CD4-positive, CD25-positive, alpha-beta regulatory T cell (primary cell): ENCODE results near the gene SMAD7. TPM values are rescaled to one million over a fixed set of nuclear protein-coding genes. Genes with fewer than 3 reads are reported as not detected.
A peak's percentile ranks its signal among the peaks of the same experiment; 100 is the strongest.

ENCODE experiments used
- ATAC-seq, 2 donors: fragments of 150-1000 bp; cut with Tn5 transposase; one replicate each; pipeline ENCODE4 v1.10.0; 2021; ENCODE audit warnings: low read depth in 2 of 2, moderate number of reproducible peaks in 2 of 2, moderate library complexity in 1 of 2
- DNase-seq, 3 donors: peaks; one replicate each; pipeline versions ENCODE4 v3.0.0 to v3.0.0-alpha.2; 2012 to 2022; ENCODE audit warnings: mixed read lengths in 1 of 3
- H3K27ac ChIP-seq: one replicate; pipeline ENCODE4 v1.7.0; 2013; ENCODE audit warnings: mild to moderate bottlenecking, low read length; ENCODE audit not compliant: insufficient read depth, poor library complexity, severe bottlenecking
- H3K27me3 ChIP-seq: one replicate; pipeline ENCODE4 v1.7.0; 2013; ENCODE audit warnings: low read length; ENCODE audit not compliant: control insufficient read depth, insufficient read depth
- H3K36me3 ChIP-seq: one replicate; pipeline ENCODE4 v1.7.0; 2013; ENCODE audit warnings: mild to moderate bottlenecking, low read length, moderate library complexity; ENCODE audit not compliant: control insufficient read depth, insufficient read depth
- H3K4me1 ChIP-seq: 2 replicates; pipeline ENCODE4 v1.7.0; 2013; ENCODE audit warnings: mild to moderate bottlenecking, low read length; ENCODE audit not compliant: insufficient read depth, control insufficient read depth, poor library complexity, severe bottlenecking
- H3K4me3 ChIP-seq: one replicate; pipeline ENCODE4 v1.7.0; 2013; ENCODE audit warnings: low read depth, mild to moderate bottlenecking, low read length, moderate library complexity
- H3K9me3 ChIP-seq, 2 experiments: 1 replicate in 1 of 2; 2 replicates in 1 of 2; pipeline ENCODE4 v1.7.0; 2013; ENCODE audit warnings: low read length in 2 of 2, mild to moderate bottlenecking in 1 of 2, moderate library complexity in 1 of 2; ENCODE audit not compliant: control insufficient read depth in 2 of 2
- H3K27ac Mint-ChIP-seq, 3 donors: one replicate each; pipeline ENCODE4 v1.8.0; 2020 to 2022; ENCODE audit warnings: mild to moderate bottlenecking in 3 of 3, mixed read lengths in 3 of 3, moderate library complexity in 2 of 3
- H3K27me3 Mint-ChIP-seq: one replicate; pipeline ENCODE4 v1.8.0; 2022; ENCODE audit warnings: mild to moderate bottlenecking, mixed read lengths
- H3K36me3 Mint-ChIP-seq: one replicate; pipeline ENCODE4 v1.8.0; 2020; ENCODE audit warnings: mixed read lengths
- H3K4me1 Mint-ChIP-seq, 4 donors: one replicate each; pipeline ENCODE4 v1.8.0; 2020 to 2022; ENCODE audit warnings: mixed read lengths in 4 of 4, mild to moderate bottlenecking in 1 of 4
- H3K4me3 Mint-ChIP-seq, 4 donors: one replicate each; pipeline ENCODE4 v1.8.0; 2020 to 2022; ENCODE audit warnings: mild to moderate bottlenecking in 4 of 4, mixed read lengths in 4 of 4, moderate library complexity in 3 of 4
- H3K9me3 Mint-ChIP-seq, 7 donors: one replicate each; pipeline ENCODE4 v1.8.0; 2020 to 2022; ENCODE audit warnings: mixed read lengths in 7 of 7, mild to moderate bottlenecking in 3 of 7, moderate library complexity in 2 of 7
- polyA plus RNA-seq, 4 donors: library from polyadenylated mRNA; unstranded; fragments of 300-500 nt; fragmentation: Illumina TruSeq; gene quantifications; one replicate each; pipeline ENCODE4 v1.2.3, GENCODE V29; 2021
- total RNA-seq: library from RNA; stranded (reverse); gene quantifications from one replicate; pipeline ENCODE4 v1.2.3, GENCODE V29; 2022

The SMAD7 gene
- total and polyA plus RNA-seq, 5 donors from 2014 or later, result 1.7 to 64.0 (median 7.0) TPM

DNA sequence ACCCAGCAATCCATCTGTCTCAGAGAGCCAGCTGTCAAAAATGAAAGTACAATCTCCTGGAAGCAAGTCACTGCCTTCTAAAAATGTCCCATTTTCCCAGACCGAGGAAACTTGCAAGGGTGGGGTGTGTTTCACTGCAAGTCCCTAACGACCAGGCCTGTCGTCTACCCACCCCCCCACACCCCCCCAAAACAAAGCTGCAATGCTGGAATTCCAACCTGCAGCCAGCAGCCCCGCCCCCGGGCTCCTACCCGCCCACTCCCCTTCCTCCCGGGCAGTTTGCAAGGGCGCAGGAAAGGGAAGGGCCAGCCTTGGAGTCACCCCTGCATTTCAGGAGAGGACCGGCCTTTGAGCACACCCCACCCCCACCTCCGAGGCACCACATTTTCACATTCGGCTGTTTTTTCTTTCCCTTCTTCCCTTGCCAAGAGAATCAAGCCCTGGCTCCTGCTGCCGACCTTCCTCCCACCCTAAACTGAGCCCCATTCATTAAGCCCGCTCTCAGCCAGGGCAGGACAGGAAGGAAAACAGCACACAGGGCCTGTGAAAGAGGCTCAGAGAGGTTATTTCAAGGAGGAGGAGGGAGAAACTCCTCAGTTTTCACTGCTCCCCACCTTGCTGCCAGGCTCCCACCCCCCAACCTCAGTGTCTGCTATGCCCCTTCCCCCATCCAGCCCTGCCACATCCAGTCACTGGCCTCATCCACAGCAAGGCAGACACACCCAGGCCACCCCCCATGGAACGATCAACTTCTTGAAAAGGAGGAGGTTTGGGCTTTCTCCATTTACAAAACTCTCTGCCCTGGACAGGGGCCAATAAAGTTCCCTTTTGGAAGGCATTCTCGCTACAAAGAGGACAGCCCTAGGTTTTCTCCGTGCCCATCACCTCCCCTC, 11.3 kb downstream of the SMAD7 start:
- peak overlapping the region; percentile 93 to 99 (median 96) for H3K27ac Mint-ChIP-seq
- ATAC-seq (no peak), DNase-seq (no peak)
- H3K9me3 ChIP-seq, result no peaks in the 10 kb centered on the region
- peaks cover 29% of the 10 kb centered on the region for H3K36me3 Mint-ChIP-seq
- H3K4me1 Mint-ChIP-seq, result peaks cover 29 to 96% (median 65%) of the 10 kb centered on the region in 4 donors
- H3K4me3 ChIP-seq, result peak overlapping the region; percentile 64
- peaks cover 95% of the 10 kb centered on the region for H3K4me1 ChIP-seq
- no peaks in the 10 kb centered on the region for H3K27me3 Mint-ChIP-seq
- H3K36me3 ChIP-seq, result peaks cover 14% of the 10 kb centered on the region
- peak overlapping the region; percentile 47 to 92 (median 90) for H3K4me3 Mint-ChIP-seq
- no peak overlapping the region for H3K27ac ChIP-seq
- H3K9me3 Mint-ChIP-seq, result peaks cover 0 to 2% (median 0%) of the 10 kb centered on the region in 7 donors
- H3K27me3 ChIP-seq, result no peaks in the 10 kb centered on the region

DNA sequence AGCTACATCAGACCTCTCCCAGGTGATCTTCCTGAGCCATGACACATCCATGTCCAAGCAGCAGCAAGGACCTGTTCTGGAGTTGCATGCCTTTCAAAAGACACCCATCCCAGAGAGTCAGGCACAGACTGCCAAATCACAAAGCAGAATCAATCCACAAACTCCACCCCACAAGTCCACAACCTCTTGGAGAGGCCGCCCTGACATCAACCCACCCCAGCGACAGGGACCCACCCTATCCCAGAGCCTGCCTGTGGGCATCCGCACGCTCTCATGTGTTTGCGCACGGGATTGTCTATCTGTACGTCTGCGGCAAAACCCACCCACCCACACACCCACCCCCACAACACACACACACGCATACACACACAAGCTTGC, 11.9 kb downstream of the SMAD7 start:
- Mint-ChIP-seq H3K4me1 (peaks cover 22 to 96% (median 63%) of the 10 kb centered on the region in 4 donors), H3K36me3 (peaks cover 25% of the 10 kb centered on the region), H3K27me3 (no peaks in the 10 kb centered on the region), H3K4me3 (peak overlapping the region in 2 of 4 donors; percentile 57 to 72), H3K27ac (peak overlapping the region; percentile 39 to 76 (median 57)), H3K9me3 (peaks cover 0 to 2% (median 0%) of the 10 kb centered on the region in 7 donors)
- Histone ChIP-seq H3K36me3 (peaks cover 14% of the 10 kb centered on the region), H3K4me1 (peaks cover 95% of the 10 kb centered on the region), H3K4me3 (no peak overlapping the region), H3K9me3 (no peaks in the 10 kb centered on the region), H3K27ac (no peak overlapping the region), H3K27me3 (no peaks in the 10 kb centered on the region)
- DNase-seq, result no peak
- ATAC-seq, result no peak

DNA sequence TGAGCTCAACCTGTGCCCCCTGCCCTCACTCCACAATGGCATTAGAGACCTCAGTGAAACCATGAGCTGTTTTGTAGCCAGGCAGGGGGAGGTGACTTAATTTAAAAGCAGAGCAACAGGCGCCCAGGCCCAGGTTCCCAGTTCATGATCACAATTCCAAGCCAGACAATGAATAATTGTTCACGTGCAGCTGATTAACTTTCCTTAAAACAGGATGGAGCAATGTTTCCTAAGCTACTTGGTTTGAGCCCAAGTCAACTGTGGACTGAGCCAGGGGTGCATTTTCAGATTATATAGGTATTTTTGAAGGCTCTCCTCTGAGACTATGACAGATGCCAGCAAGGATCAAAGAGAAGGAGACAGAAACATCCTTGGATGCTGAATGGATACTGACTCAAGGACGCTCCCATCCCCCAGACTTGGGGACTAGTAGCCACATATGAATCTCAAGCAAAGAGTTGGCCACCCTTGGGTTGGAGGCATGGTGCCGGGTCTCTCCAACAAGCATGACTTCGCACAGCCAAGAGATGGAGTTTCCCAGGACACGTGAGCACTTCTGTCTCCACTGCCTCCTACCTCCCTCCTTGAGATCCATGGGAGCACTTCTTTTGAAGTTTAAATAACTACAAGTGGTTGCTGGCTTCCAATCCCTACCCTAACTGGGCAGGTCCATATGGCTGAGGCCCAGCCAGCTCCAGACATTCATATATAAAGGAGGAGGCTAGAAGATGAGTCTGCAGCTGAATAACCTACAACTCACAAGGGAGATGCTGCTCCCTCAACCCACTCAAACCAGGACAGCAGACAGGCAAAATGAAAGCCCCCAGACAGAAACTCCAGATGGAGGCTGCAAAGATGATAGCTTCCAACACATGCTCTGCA, 12.7 kb downstream of the SMAD7 start:
- Mint-ChIP-seq H3K36me3 (peaks cover 21% of the 10 kb centered on the region), H3K4me3 (peak overlapping the region in 3 of 4 donors; percentile 29 to 72 (median 57)), H3K9me3 (peaks cover 0 to 2% (median 0%) of the 10 kb centered on the region in 7 donors), H3K27ac (peak overlapping the region; percentile 39 to 57 (median 52)), H3K27me3 (no peaks in the 10 kb centered on the region), H3K4me1 (peaks cover 22 to 96% (median 60%) of the 10 kb centered on the region in 4 donors)
- ATAC-seq, result no peak
- H3K36me3 ChIP-seq, result peaks cover 12% of the 10 kb centered on the region
- peaks cover 95% of the 10 kb centered on the region for H3K4me1 ChIP-seq
- no peaks in the 10 kb centered on the region for H3K9me3 ChIP-seq
- DNase-seq, result no peak
- no peak overlapping the region for H3K4me3 ChIP-seq
- peak overlapping the region; percentile 10 for H3K27ac ChIP-seq
- no peaks in the 10 kb centered on the region for H3K27me3 ChIP-seq

- Histone ChIP-seq H3K27ac (no peak overlapping the region), H3K4me3 (no peak overlapping the region), H3K9me3 (no peaks in the 10 kb centered on the region), H3K36me3 (peaks cover 5% of the 10 kb centered on the region), H3K27me3 (no peaks in the 10 kb centered on the region), H3K4me1 (peaks cover 95% of the 10 kb centered on the region)
- no peaks in the 10 kb centered on the region for H3K27me3 Mint-ChIP-seq
- H3K9me3 Mint-ChIP-seq, result no peaks in the 10 kb centered on the region
- no peak for ATAC-seq
- H3K4me3 Mint-ChIP-seq, result peak overlapping the region in 2 of 4 donors; percentile 68 to 82
- no peak for DNase-seq
- H3K27ac Mint-ChIP-seq, result peak overlapping the region in 2 of 3 donors; percentile 77 to 88
- H3K4me1 Mint-ChIP-seq, result peaks cover 21 to 96% (median 61%) of the 10 kb centered on the region in 4 donors
- peaks cover 13% of the 10 kb centered on the region for H3K36me3 Mint-ChIP-seq
Measured at GRCh38 chr18:48935433-48935774, 15.4 kb downstream of the SMAD7 start.

DNA sequence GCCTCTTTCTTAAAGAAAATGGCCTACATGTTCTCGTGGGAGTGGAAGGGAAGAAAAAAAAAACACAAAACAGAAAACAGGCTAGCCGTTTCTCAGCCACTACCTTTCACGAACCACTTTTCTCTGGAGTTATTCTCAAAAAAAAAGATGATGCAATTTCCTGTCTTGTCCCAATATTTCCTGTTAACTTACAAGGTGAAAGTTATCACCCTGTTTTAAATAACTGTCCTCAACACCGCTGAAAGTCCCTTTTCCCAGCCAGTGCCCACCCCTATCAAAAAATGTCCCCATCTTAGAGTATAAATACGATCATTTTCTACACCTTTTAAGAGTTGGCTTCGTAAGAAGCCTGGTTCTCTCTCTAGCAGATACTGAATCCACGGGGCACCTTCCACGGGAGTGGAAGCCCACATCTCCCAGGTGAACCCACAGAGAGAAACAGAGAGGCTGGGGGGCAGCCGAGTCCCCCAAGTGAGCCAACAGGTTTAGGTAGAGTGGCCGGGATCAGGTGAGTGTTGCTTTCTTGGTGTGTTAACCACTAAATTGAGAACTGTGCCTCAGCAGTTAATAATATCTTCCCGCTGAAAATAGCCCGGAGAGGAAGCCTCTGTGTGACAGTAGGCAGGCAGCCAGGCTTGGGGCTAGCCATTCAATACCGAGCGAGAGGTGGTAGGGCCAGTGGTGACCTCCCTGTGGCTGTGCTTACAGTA, 15.9 kb downstream of the SMAD7 start:
- Histone ChIP-seq H3K27me3 (no peaks in the 10 kb centered on the region), H3K9me3 (no peaks in the 10 kb centered on the region), H3K27ac (peak overlapping the region; percentile 54), H3K4me1 (peaks cover 95% of the 10 kb centered on the region), H3K36me3 (peaks cover 5% of the 10 kb centered on the region), H3K4me3 (peak overlapping the region; percentile 27)
- H3K27me3 Mint-ChIP-seq, result no peaks in the 10 kb centered on the region
- H3K9me3 Mint-ChIP-seq, result no peaks in the 10 kb centered on the region
- DNase-seq (no peak), ATAC-seq (no peak)
- H3K27ac Mint-ChIP-seq, result peak overlapping the region; percentile 22 to 88 (median 77)
- H3K4me1 Mint-ChIP-seq, result peaks cover 21 to 96% (median 60%) of the 10 kb centered on the region in 4 donors
- H3K4me3 Mint-ChIP-seq, result peak overlapping the region in 3 of 4 donors; percentile 68 to 82 (median 68)
- H3K36me3 Mint-ChIP-seq, result peaks cover 13% of the 10 kb centered on the region

DNA sequence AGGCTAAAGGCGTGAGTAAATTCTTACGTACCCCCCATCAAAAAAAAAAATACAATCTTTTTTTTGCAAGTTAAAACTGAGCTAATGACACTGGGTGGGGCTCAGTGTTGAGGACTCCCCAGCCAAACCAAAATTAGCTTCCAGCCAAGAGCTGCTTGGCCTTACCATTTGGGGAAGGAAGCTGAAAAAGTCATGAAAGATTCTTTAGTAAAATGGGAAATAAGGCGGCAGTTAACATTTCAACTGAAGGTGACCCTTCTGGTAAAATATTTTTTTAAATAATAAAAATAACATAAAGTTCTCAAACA, 16.4 kb downstream of the SMAD7 start:
- Histone ChIP-seq H3K36me3 (peaks cover 5% of the 10 kb centered on the region), H3K9me3 (no peaks in the 10 kb centered on the region), H3K27me3 (no peaks in the 10 kb centered on the region), H3K4me3 (peak overlapping the region; percentile 27), H3K4me1 (peaks cover 95% of the 10 kb centered on the region), H3K27ac (peak overlapping the region; percentile 54)
- no peaks in the 10 kb centered on the region for H3K9me3 Mint-ChIP-seq
- no peak for DNase-seq
- peak overlapping the region; percentile 22 to 88 (median 77) for H3K27ac Mint-ChIP-seq
- H3K4me1 Mint-ChIP-seq, result peaks cover 21 to 96% (median 59%) of the 10 kb centered on the region in 4 donors
- no peaks in the 10 kb centered on the region for H3K27me3 Mint-ChIP-seq
- ATAC-seq, result no peak
- H3K36me3 Mint-ChIP-seq, result peaks cover 13% of the 10 kb centered on the region
- peak overlapping the region in 3 of 4 donors; percentile 50 to 68 (median 50) for H3K4me3 Mint-ChIP-seq
